H1 (cell line): ENCODE measurements around the gene ZXDC. TPM values are rescaled to one million over a fixed set of nuclear protein-coding genes. Genes with fewer than 3 reads are reported as not detected.

Experiments
- BRCA1 ChIP-seq: IDR thresholded peaks from 2 replicates; pipeline ENCODE4 v1.6.1; 2012; ENCODE audit warnings: low read depth, low read length, improper control_type of control experiment
- CHD7 ChIP-seq: fragments of 300-600 bp; sonication (generic); IDR thresholded peaks from 2 replicates; pipeline ENCODE4 v1.7.1; 2012; ENCODE audit warnings: low read length, moderate library complexity, mild to moderate bottlenecking, inconsistent platforms; ENCODE audit not compliant: insufficient replicate concordance
- GTF2F1 ChIP-seq: IDR thresholded peaks from 2 replicates; pipeline ENCODE4 v1.6.1; 2012; ENCODE audit warnings: low read depth, low read length, improper control_type of control experiment, borderline replicate concordance
- PHF8 ChIP-seq: fragments of 200-600 bp; sonication (generic); conservative IDR thresholded peaks from 2 replicates; pipeline ENCODE4 v1.7.1; 2012; ENCODE audit warnings: low read depth, mild to moderate bottlenecking, inconsistent platforms, low read length, moderate library complexity
- POU5F1 ChIP-seq: IDR thresholded peaks from 2 replicates; pipeline ENCODE4 v1.6.1; 2011; ENCODE audit warnings: low read depth, mild to moderate bottlenecking, low read length, moderate library complexity
- SAP30 ChIP-seq: fragments of 300-600 bp; sonication (generic); IDR thresholded peaks from 2 replicates; pipeline ENCODE4 v1.7.1; 2012; ENCODE audit warnings: low read length, moderate library complexity, mild to moderate bottlenecking, inconsistent platforms; ENCODE audit not compliant: insufficient read depth, insufficient replicate concordance
- polyA plus RNA-seq, 7 experiments: library from polyadenylated mRNA; depleted of rRNA in 3 of 7; stranded (reverse) in 5 of 7; unstranded in 2 of 7; fragments of >200 nt in 5 of 7; fragments of 200-250 nt in 2 of 7; gene quantifications; 1 replicate in 5 of 7; 2 replicates in 1 of 7; 4 replicates in 1 of 7; pipeline versions ENCODE4 v1.2.1 to v1.2.3, GENCODE V29; 2011 to 2013; ENCODE audit warnings: missing spikeins in 2 of 7, mixed read lengths in 2 of 7
- total RNA-seq: library from RNA; stranded (reverse); fragmentation: NEBNext Ultra II Directional; extraction: Animal tissue kit (Norgen Biotek cat#: 25700); gene quantifications from 2 replicates; pipeline ENCODE4 v1.2.1, GENCODE V29; 2021
- TF ChIP-seq, protein P1 (sequence below): IDR thresholded peaks from 2 replicates; pipeline ENCODE4 v1.6.1; 2012; ENCODE audit warnings: inconsistent platforms

The ZXDC gene
- total and polyA plus RNA-seq, 2 of the 8 experiments (the other 6 are each of a cell fraction or from before 2014, with no cell fraction given): 12.7 to 24.3 TPM

- no peak for TF ChIP-seq CHD7
- no peak for TF ChIP-seq POU5F1
- no peak for TF ChIP-seq BRCA1
- no peak for TF ChIP-seq SAP30
- TF ChIP-seq PHF8: no peak
- TF ChIP-seq, protein P1, sequence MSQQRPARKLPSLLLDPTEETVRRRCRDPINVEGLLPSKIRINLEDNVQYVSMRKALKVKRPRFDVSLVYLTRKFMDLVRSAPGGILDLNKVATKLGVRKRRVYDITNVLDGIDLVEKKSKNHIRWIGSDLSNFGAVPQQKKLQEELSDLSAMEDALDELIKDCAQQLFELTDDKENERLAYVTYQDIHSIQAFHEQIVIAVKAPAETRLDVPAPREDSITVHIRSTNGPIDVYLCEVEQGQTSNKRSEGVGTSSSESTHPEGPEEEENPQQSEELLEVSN: no peak
- TF ChIP-seq GTF2F1: no peak
Measured at GRCh38 chr3:126515066-126515706, 39.5 kb upstream of the ZXDC start (continued).
